ENCODE measurements around the gene RNF220.

DNA sequence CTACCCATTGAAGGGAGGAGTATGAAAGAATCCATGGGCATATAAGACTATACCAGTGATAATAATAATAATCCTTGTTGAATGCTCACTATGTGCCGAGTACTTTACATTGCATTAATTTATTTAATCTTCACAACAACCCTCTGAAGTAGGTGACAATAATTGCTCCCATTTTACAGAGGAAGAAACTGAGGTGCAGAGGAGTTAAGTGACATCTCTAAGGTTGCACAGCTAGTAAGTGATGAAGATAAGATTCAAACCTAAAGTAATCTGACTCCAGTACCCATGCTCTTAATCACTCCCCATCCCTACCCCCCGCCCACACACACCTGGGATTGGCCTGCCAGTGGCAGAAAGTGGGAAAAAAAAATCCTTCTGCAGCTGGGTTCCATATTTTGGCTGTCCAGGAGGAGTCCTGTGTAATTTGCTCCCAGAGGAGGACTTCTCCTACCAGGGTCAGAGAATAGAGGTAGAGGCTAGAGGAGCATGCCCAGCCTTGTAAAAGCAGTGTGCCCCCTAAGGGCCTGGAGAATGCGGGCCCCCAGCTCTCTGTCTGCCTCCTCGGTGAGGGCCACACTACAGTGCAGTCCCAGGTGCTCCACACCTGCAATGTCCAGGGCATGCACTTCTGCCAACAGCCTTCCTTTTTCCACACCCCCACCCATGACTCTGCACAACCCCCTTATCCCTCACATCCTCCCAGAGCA lies 211.4 kb downstream of the RNF220 start:
- TF ChIP-seq, protein P1, sequence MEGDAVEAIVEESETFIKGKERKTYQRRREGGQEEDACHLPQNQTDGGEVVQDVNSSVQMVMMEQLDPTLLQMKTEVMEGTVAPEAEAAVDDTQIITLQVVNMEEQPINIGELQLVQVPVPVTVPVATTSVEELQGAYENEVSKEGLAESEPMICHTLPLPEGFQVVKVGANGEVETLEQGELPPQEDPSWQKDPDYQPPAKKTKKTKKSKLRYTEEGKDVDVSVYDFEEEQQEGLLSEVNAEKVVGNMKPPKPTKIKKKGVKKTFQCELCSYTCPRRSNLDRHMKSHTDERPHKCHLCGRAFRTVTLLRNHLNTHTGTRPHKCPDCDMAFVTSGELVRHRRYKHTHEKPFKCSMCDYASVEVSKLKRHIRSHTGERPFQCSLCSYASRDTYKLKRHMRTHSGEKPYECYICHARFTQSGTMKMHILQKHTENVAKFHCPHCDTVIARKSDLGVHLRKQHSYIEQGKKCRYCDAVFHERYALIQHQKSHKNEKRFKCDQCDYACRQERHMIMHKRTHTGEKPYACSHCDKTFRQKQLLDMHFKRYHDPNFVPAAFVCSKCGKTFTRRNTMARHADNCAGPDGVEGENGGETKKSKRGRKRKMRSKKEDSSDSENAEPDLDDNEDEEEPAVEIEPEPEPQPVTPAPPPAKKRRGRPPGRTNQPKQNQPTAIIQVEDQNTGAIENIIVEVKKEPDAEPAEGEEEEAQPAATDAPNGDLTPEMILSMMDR (IDR thresholded peaks at IDR 0.05) = no peak
- TF ChIP-seq POLR2A (IDR thresholded peaks at IDR 0.05) = no peak
- TF ChIP-seq EP300 (IDR thresholded peaks at IDR 0.05; ENCODE audit: low read depth) = no peak
